CD8-positive, alpha-beta memory T cell (primary cell): ENCODE results near the gene CIPC. TPM values are rescaled to one million over a fixed set of nuclear protein-coding genes. Genes with fewer than 3 reads are reported as not detected.

ENCODE experiments used
- CTCF ChIA-PET: fragments of 350-600 bp; sonication (Branson Sonifier 250); formaldehyde crosslinking; loops from one replicate; lab custom pipeline; 2021; ENCODE audit warnings: antibody characterized with exemption; lab: Charles Lee
- POLR2A ChIA-PET: fragments of 350-600 bp; sonication (Branson Sonifier 250); formaldehyde crosslinking; loops from one replicate; lab custom pipeline; 2021; ENCODE audit warnings: antibody characterized with exemption; lab: Charles Lee
- DNase-seq, 5 donors: peaks; one replicate each; pipeline versions ENCODE4 v3.0.0 to v3.0.0-alpha.2; 2020 to 2022; ENCODE audit warnings: mixed read lengths in 1 of 5
- H3K27ac ChIP-seq: one replicate; pipeline ENCODE4 v1.7.0; 2013; ENCODE audit warnings: low read depth, mild to moderate bottlenecking, low read length, moderate library complexity
- H3K27me3 ChIP-seq: 2 replicates; pipeline ENCODE4 v1.7.0; 2013; ENCODE audit warnings: low read length, mild to moderate bottlenecking; ENCODE audit not compliant: insufficient read depth, poor library complexity, severe bottlenecking
- H3K36me3 ChIP-seq: 2 replicates; pipeline ENCODE4 v1.7.0; 2013; ENCODE audit warnings: mild to moderate bottlenecking, low read length, moderate library complexity; ENCODE audit not compliant: insufficient read depth
- H3K4me1 ChIP-seq: 2 replicates; pipeline ENCODE4 v1.7.0; 2013; ENCODE audit warnings: mild to moderate bottlenecking, low read length, moderate library complexity; ENCODE audit not compliant: insufficient read depth
- H3K4me3 ChIP-seq: 2 replicates; pipeline ENCODE4 v1.7.0; 2013; ENCODE audit warnings: mild to moderate bottlenecking, low read length
- H3K9me3 ChIP-seq: 2 replicates; pipeline ENCODE4 v1.7.0; 2013; ENCODE audit warnings: mild to moderate bottlenecking, low read length
- H3K27ac Mint-ChIP-seq, 8 donors: one replicate each; pipeline ENCODE4 v1.8.0; 2020 to 2021; ENCODE audit warnings: mixed read lengths in 8 of 8, mild to moderate bottlenecking in 6 of 8, inconsistent platforms in 3 of 8, moderate library complexity in 3 of 8
- H3K27me3 Mint-ChIP-seq, 2 donors: one replicate each; pipeline ENCODE4 v1.8.0; 2020 to 2021; ENCODE audit warnings: mixed read lengths in 2 of 2, mild to moderate bottlenecking in 1 of 2, moderate library complexity in 1 of 2
- H3K36me3 Mint-ChIP-seq, 3 donors: one replicate each; pipeline ENCODE4 v1.8.0; 2020 to 2021; ENCODE audit warnings: mixed read lengths in 3 of 3, inconsistent platforms in 1 of 3, mild to moderate bottlenecking in 1 of 3
- H3K4me1 Mint-ChIP-seq, 3 donors: one replicate each; pipeline ENCODE4 v1.8.0; 2020 to 2021; ENCODE audit warnings: mixed read lengths in 3 of 3, inconsistent platforms in 1 of 3, mild to moderate bottlenecking in 1 of 3
- H3K4me3 Mint-ChIP-seq, 7 donors: one replicate each; pipeline ENCODE4 v1.8.0; 2020 to 2021; ENCODE audit warnings: mixed read lengths in 7 of 7, mild to moderate bottlenecking in 6 of 7, moderate library complexity in 4 of 7, inconsistent platforms in 2 of 7
- H3K9me3 Mint-ChIP-seq, 5 donors: one replicate each; pipeline ENCODE4 v1.8.0; 2020 to 2022; ENCODE audit warnings: mixed read lengths in 5 of 5, mild to moderate bottlenecking in 3 of 5, moderate library complexity in 2 of 5, inconsistent platforms in 1 of 5
- polyA plus RNA-seq: library from polyadenylated mRNA; unstranded; fragments of 300-500 nt; fragmentation: Illumina TruSeq; gene quantifications from one replicate; pipeline ENCODE4 v1.2.3, GENCODE V29; 2021
- total RNA-seq, 2 experiments: library from RNA; stranded (reverse); gene quantifications; one replicate each; pipeline ENCODE4 v1.2.3, GENCODE V29; 2021

CIPC gene
- total and polyA plus RNA-seq, 3 experiments from 2014 or later, result 6.2 to 12.7 (median 10.5) TPM

DNA sequence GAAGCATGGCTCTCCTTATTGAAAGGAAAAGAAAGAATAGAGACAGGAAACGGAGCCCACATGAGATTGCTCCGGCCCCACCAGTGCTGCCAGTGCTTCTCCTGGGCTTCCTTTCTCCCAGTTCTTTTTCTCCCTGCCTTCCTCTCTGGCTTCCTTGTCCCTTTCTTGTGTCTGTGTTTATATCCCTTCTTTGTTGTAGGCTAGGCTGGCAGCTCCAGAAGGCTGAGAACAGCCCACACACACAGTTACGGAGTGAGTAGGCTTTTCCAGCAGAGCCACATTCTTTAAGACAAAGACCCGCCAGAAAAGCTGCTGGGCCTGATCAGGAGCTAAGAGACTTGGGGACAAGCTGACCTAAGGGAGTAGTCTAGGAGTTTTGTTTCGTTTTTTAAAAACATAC lies 13.0 kb downstream of the CIPC start:
- Mint-ChIP-seq H3K36me3 (peaks cover 0 to 83% (median 26%) of the 10 kb centered on the region in 3 donors), H3K4me1 (peaks cover 0 to 7% (median 0%) of the 10 kb centered on the region in 3 donors), H3K27ac (no peak overlapping the region), H3K27me3 (no peaks in the 10 kb centered on the region), H3K9me3 (no peaks in the 10 kb centered on the region), H3K4me3 (no peak overlapping the region)
- no peaks in the 10 kb centered on the region for H3K27me3 ChIP-seq
- no peaks in the 10 kb centered on the region for H3K9me3 ChIP-seq
- no peaks in the 10 kb centered on the region for H3K4me1 ChIP-seq
- no peak overlapping the region for H3K27ac ChIP-seq
- peaks cover 24% of the 10 kb centered on the region for H3K36me3 ChIP-seq
- DNase-seq, result no peak
- no peak overlapping the region for H3K4me3 ChIP-seq
- CTCF ChIA-PET, result interaction anchor here (2.0 kb wide), 1 partner anchor 13 kb away, joined by 14 read pairs; no protein-coding TSS in a partner anchor
- POLR2A ChIA-PET, result interaction anchor here (0.5 kb wide), 1 partner anchor 202 kb away, joined by 4 read pairs; no protein-coding TSS in a partner anchor

DNA sequence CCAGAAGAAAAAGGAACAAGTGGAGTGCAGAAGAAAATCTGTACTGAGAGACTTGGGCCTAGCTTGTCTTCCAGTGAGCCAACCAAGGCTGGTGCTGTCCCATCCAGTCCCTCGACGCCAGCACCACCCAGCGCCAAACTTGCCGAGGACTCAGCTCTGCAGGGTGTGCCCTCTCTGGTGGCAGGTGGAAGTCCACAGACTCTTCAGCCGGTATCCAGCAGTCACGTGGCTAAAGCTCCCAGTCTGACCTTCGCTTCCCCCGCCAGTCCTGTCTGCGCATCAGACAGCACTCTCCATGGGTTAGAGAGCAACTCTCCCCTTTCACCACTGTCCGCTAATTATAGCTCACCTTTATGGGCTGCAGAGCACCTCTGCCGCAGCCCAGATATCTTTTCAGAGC lies 15.6 kb downstream of the CIPC start:
- Mint-ChIP-seq H3K4me3 (no peak overlapping the region), H3K27me3 (no peaks in the 10 kb centered on the region), H3K4me1 (no peaks in the 10 kb centered on the region), H3K9me3 (no peaks in the 10 kb centered on the region), H3K27ac (no peak overlapping the region), H3K36me3 (peaks cover 0 to 66% (median 27%) of the 10 kb centered on the region in 3 donors)
- Histone ChIP-seq H3K27me3 (no peaks in the 10 kb centered on the region), H3K36me3 (peaks cover 28% of the 10 kb centered on the region), H3K4me1 (no peaks in the 10 kb centered on the region), H3K4me3 (no peak overlapping the region), H3K9me3 (no peaks in the 10 kb centered on the region), H3K27ac (no peak overlapping the region)
- ChIA-PET POLR2A (no interaction called here), CTCF (interaction anchor here (1.0 to 1.4 kb wide), 2 partner anchors 10 to 13 kb away, joined by 4 to 5 read pairs; no protein-coding TSS in a partner anchor)
- no peak for DNase-seq

DNA sequence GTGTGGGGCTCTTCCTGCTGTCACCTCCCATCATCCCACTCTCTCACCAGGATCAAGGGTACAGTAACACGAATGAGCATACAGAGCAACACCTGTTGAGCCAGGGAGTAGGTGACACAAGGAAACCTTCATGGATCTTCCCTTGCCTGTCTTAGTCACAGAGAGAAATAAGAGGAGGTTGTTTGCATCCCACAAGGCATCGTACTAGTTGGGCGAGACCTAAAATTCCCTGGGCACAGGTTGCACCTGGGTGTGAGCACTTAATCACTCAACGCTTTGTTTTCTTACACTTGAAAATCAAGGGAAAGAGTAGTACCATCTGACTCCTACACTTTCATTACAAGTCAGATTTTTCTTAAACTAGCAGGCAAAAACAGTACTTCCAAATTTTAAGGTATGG lies 16.6 kb downstream of the CIPC start:
- ChIA-PET CTCF (interaction anchor here (2.1 kb wide), 1 partner anchor 10 kb away, joined by 8 read pairs; no protein-coding TSS in a partner anchor), POLR2A (interaction anchor here (0.7 kb wide), 1 partner anchor 9 kb away, joined by 4 read pairs; no protein-coding TSS in a partner anchor)
- Mint-ChIP-seq H3K36me3 (peaks cover 0 to 59% (median 25%) of the 10 kb centered on the region in 3 donors), H3K27ac (no peak overlapping the region), H3K4me3 (no peak overlapping the region), H3K4me1 (peaks cover 0 to 1% (median under 1%) of the 10 kb centered on the region in 3 donors), H3K27me3 (no peaks in the 10 kb centered on the region), H3K9me3 (no peaks in the 10 kb centered on the region)
- Histone ChIP-seq H3K4me3 (no peak overlapping the region), H3K9me3 (no peaks in the 10 kb centered on the region), H3K27me3 (no peaks in the 10 kb centered on the region), H3K36me3 (peaks cover 28% of the 10 kb centered on the region), H3K27ac (no peak overlapping the region), H3K4me1 (no peaks in the 10 kb centered on the region)
- DNase-seq, result no peak

DNA sequence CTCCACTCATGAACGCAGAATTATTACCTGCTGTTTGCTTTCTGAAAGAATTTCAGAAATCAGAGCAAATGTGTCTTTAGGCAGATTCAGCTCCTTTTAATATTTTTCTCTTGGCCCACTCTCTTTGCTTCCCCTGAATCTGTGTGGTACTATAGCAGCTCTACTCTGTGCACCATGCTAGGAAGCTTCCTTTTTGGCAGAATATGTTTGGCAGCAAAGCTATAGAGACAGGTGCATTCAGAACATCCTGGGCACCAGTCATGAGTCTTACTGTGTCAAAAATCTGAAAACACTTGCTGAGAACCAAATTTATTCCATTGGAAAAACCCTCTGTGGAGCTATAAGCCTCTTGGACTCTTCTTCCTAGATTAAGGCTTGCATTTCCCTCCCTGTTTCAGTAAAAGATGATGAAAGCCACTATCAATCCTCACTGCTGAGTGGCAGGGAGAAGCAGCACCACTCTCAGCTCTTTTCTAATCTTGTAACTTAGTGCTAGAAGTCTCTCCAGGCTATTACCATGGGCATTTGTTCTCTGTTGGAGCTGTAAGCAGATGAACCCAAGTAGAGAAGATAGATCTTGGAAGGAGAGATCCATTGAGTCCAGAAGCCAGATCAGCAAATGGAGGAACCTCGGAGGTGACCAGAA lies 18.2 kb downstream of the CIPC start:
- no peak overlapping the region for H3K4me3 Mint-ChIP-seq
- POLR2A ChIA-PET, result no interaction called here
- no peak overlapping the region for H3K4me3 ChIP-seq
- H3K36me3 ChIP-seq, result peaks cover 23% of the 10 kb centered on the region
- H3K36me3 Mint-ChIP-seq, result peaks cover 0 to 45% (median 23%) of the 10 kb centered on the region in 3 donors
- H3K27me3 ChIP-seq, result no peaks in the 10 kb centered on the region
- no peaks in the 10 kb centered on the region for H3K9me3 ChIP-seq
- H3K27me3 Mint-ChIP-seq, result no peaks in the 10 kb centered on the region
- peak overlapping the region in 2 of 8 donors; percentile 15 to 17 for H3K27ac Mint-ChIP-seq
- no peak for DNase-seq
- H3K4me1 ChIP-seq, result peaks cover 10% of the 10 kb centered on the region
- H3K27ac ChIP-seq, result no peak overlapping the region
- no peaks in the 10 kb centered on the region for H3K9me3 Mint-ChIP-seq
- peaks cover 9 to 16% (median 15%) of the 10 kb centered on the region in 3 donors for H3K4me1 Mint-ChIP-seq
- CTCF ChIA-PET, result interaction anchor here (1.2 to 3.5 kb wide), 3 partner anchors 8 to 63 kb away, joined by 3 to 14 read pairs (median 8); partner anchors contain the start of gene CIPC

DNA sequence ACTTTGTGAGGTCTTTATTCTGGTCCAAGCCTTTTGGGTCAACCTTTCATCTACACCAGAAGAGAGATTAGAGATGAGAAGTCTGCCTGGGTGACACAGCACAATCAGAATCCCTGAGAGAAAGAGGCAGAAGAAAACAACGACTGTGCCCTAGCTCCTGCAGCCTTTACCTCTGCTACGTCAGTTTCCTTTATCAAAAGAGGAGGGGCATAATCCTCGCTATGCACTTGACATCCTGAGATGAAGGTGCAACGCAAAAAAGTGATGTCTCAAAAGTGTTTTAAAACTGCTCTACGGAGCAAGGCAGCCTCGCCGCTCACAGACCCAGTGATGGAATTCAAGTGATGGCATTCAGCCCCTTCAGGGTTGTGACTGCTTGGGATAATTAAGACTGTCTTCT lies 21.8 kb downstream of the CIPC start:
- Mint-ChIP-seq H3K4me3 (peak overlapping the region in 3 of 7 donors; percentile 54 to 73 (median 61)), H3K4me1 (peaks cover 26 to 50% (median 50%) of the 10 kb centered on the region in 3 donors), H3K36me3 (peaks cover 0 to 15% (median 12%) of the 10 kb centered on the region in 3 donors), H3K9me3 (no peaks in the 10 kb centered on the region), H3K27ac (peak overlapping the region in 7 of 8 donors; percentile 42 to 97 (median 88)), H3K27me3 (peaks cover 0 to 1% of the 10 kb centered on the region in 2 donors)
- Histone ChIP-seq H3K36me3 (peaks cover 6% of the 10 kb centered on the region), H3K4me3 (no peak overlapping the region), H3K9me3 (no peaks in the 10 kb centered on the region), H3K27ac (peak overlapping the region; percentile 43), H3K27me3 (no peaks in the 10 kb centered on the region), H3K4me1 (peaks cover 36% of the 10 kb centered on the region)
- no peak for DNase-seq
- ChIA-PET POLR2A (interaction anchor here (2.2 kb wide), 1 partner anchor 21 kb away, joined by 13 read pairs; the partner anchor contains the start of gene CIPC), CTCF (interaction anchor here (1.6 to 3.1 kb wide), 2 partner anchors 43 to 49 kb away, joined by 3 to 11 read pairs; no protein-coding TSS in a partner anchor)

DNA sequence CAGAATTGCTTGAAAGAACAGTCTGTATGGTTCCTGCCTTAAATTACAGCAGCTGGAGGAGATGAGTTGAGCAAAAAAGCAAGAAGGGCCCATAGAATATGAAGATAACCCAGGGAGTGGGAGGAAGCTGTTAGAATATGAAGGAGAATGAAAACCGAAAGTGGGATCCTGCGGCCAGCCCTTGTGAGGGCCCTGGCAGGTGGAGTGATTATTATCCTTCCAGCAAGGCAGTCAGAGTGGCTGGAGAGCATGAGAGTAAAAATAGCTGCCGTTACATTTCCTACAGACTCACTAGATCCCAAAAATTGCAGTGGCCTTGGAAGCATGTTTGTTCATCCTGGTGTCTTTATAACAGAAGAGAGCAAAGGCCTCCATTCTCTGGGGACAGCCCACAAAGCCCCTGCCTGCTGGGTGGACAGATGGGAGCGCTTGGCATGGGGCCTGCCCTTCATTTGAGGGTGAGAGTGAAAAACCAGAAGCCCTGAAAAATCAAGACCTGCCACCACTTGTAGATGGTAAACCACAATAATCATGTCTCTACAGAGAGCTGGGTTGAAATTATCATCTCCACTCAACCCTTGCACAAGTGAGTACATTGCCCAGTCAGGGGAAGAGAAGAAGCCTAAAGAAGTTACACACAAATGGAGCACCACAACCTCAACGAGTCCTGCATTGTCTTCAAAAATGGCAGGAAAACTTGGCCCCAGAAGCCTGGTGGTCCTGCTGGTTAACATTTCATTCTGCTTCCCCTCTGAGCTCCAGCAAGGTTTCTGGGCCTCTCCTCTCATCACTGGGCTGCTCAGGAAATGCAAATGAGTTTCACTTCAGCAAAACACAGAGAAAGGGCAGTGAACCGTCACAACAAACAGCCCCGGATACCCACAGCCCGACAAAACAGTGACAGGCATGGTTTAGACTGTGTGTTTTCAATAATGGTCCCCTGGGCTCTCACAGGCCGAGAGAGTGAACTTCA lies 23.0 kb downstream of the CIPC start:
- Mint-ChIP-seq H3K9me3 (no peaks in the 10 kb centered on the region), H3K4me3 (peak overlapping the region; percentile 58 to 81 (median 68)), H3K4me1 (peaks cover 29 to 58% (median 54%) of the 10 kb centered on the region in 3 donors), H3K36me3 (peaks cover 0 to 7% (median 5%) of the 10 kb centered on the region in 3 donors), H3K27me3 (peaks cover 0 to 5% of the 10 kb centered on the region in 2 donors), H3K27ac (peak overlapping the region; percentile 87 to 98 (median 92))
- H3K27ac ChIP-seq, result peak overlapping the region; percentile 15
- H3K27me3 ChIP-seq, result peaks cover 7% of the 10 kb centered on the region
- DNase-seq, result peak; percentile 19 to 79 (median 29)
- H3K9me3 ChIP-seq, result no peaks in the 10 kb centered on the region
- ChIA-PET POLR2A (interaction anchor here (2.2 kb wide), 1 partner anchor 22 kb away, joined by 13 read pairs; the partner anchor contains the start of gene CIPC), CTCF (interaction anchor here (1.0 to 5.7 kb wide), 7 partner anchors 12 to 245 kb away, joined by 3 to 38 read pairs (median 3); partner anchors contain the start of gene CIPC)
- H3K4me3 ChIP-seq, result peak overlapping the region; percentile 4
- H3K4me1 ChIP-seq, result peaks cover 42% of the 10 kb centered on the region
- peaks cover 4% of the 10 kb centered on the region for H3K36me3 ChIP-seq

DNA sequence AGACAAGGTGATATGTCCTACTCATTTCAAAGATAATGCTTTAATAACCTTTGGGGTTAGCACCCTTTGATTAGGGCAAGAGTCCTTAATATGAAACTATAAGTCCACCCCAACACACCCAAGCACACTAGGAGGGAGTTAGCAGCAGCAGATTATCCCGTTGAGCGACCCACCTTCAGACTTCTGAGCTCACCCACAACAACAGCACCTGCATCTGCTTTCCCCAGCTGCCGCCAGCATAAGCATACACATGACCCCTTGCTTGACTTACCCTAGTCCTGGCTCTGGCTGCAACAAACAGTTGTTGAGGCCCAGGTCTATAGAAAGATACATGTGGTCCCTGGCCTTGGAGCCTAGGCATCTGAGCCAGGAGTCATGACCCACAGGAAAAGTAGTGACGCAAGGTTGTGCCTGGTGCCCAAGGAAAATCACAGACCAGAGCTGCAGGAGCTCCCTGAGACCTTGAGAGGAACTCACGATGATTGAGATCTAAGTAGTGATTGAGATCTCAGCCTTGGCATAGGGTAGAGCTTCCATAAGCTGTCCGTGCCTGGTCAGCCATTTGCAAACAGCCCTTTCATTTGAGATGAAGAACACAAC lies 24.6 kb downstream of the CIPC start:
- Histone ChIP-seq H3K9me3 (no peaks in the 10 kb centered on the region), H3K36me3 (no peaks in the 10 kb centered on the region), H3K27ac (no peak overlapping the region), H3K4me3 (no peak overlapping the region), H3K27me3 (peaks cover 9% of the 10 kb centered on the region), H3K4me1 (peaks cover 42% of the 10 kb centered on the region)
- no peaks in the 10 kb centered on the region for H3K9me3 Mint-ChIP-seq
- H3K27ac Mint-ChIP-seq, result peak overlapping the region in 7 of 8 donors; percentile 73 to 98 (median 92)
- peaks cover 29 to 58% (median 54%) of the 10 kb centered on the region in 3 donors for H3K4me1 Mint-ChIP-seq
- DNase-seq, result no peak
- H3K4me3 Mint-ChIP-seq, result peak overlapping the region in 4 of 7 donors; percentile 2 to 76 (median 32)
- ChIA-PET CTCF (interaction anchor here (1.0 to 5.7 kb wide), 6 partner anchors 12 to 249 kb away, joined by 3 to 38 read pairs (median 12); partner anchors contain the start of genes GSTZ1 and POMT2), POLR2A (interaction anchor here (1.3 kb wide), 1 partner anchor 24 kb away, joined by 8 read pairs; the partner anchor contains the start of gene CIPC)
- peaks cover 0 to 3% (median 0%) of the 10 kb centered on the region in 3 donors for H3K36me3 Mint-ChIP-seq
- H3K27me3 Mint-ChIP-seq, result peaks cover 4 to 10% of the 10 kb centered on the region in 2 donors
